Skin of body (tissue), 2 donors: ENCODE results near the gene RIPPLY2. TPM values are rescaled to one million over a fixed set of nuclear protein-coding genes. Genes with fewer than 3 reads are reported as not detected.

ENCODE experiments used
- DNase-seq: peaks from one replicate; lab custom pipeline; 2025; lab: John Stamatoyannopoulos, UW
- total RNA-seq: library from RNA; depleted of rRNA; stranded (reverse); fragments of >200 nt; gene quantifications from one replicate; pipeline ENCODE4 v1.2.3, GENCODE V29; 2014

RIPPLY2 gene
- total RNA-seq, 1 donor from 2014 or later, result not detected

DNA sequence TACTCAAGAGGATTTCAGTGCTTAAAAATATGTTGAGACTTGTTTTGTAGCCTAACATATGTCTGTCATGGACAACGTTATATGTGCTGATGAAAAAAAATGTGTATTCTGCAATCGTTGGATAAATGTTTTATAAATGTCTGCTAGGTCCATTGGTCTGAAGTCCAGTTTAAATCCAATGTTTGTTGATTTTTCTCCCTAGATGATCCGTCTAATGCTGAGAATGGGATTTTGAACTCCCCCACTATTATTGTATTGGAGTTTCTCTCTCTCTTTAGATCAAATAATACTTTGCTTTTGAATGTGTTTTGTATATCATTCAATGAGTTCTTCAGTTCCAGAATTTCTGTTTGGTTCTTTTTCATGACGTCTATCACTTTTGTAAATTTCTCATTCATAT lies 51.2 kb downstream of the RIPPLY2 start:
- no peak for DNase-seq

DNA sequence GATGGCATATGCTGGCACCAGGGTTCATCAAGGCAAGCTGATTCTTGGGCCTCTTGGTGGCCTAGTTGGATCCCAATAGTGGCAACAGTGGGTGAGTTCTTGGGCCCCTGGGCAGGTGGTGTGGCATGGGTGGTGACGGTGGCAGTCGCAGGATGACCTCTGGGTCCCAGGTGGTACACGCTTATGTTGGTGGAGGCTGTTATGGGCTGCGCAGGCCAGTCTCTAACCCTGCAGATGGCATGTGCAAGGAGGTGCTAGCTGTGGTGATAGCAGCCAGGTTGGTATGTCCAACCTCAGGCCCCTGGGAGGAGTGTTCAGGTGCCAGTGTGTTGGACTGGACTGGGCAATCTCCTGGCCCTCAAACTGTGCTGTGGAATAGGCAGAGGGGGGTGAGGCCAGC lies 52.5 kb downstream of the RIPPLY2 start:
- no peak for DNase-seq

Other genes starting within 250 kb of the RIPPLY2 start
- gene SNAP91, start 144.3 kb upstream of the RIPPLY2 start, total RNA-seq, result 1.3 TPM
- gene CYB5R4, start 6.3 kb downstream of the RIPPLY2 start, total RNA-seq, result 4.1 TPM
- 5.6 TPM for gene MRAP2, start 180.4 kb downstream of the RIPPLY2 start, total RNA-seq